ENCODE measurements around the gene PTGER1. TPM values are rescaled to one million over a fixed set of nuclear protein-coding genes. Genes with fewer than 3 reads are reported as not detected.

PTGER1 gene
- total and polyA plus RNA-seq, 9 of the 15 experiments (the other 6 are each of a cell fraction or from before 2014, with no cell fraction given): 0.06 to 0.36 (median 0.31) TPM; not detected in 5

DNA sequence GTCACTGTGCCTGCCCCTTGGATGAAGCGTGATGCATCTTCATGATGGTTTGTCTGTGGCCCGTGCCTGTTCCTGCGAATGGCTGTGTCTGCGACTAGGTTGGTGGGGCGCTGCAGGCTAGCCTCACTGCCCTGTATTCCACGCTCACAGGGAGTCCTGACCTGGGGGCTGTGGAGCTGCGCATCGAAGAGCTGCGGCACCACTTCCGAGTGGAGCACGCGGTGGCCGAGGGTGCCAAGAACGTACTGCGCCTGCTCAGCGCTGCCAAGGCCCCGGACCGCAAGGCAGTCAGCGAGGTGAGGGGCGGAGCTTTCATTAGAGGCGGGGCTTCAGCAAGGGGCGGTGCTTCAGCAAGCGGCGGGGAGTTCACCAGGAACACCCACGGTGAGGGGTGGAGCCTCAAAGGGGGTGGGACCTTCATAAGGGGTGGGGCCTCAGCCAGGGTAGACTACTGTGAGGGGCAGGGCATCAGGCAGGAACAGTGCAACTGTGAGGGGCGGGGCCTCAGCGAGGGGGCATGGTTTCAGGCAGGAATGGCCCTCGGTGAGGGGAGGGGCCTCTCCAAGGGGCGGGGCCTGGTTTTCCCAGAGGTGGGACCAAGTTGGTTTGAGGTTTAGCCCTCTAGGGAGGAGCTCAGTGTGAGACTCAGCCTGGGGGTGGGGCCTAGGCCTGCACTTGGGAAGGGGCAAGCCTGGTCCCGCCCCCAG lies 24.8 kb downstream of the PTGER1 start (continued):
- TF ChIP-seq MLX (CRISPR knock-in tag; conservative IDR thresholded peaks at IDR 0.05): peak in 1 of 2 experiments; percentile 41; a peak in 1 of 4 replicates
- TF ChIP-seq VEZF1 (CRISPR knock-in tag; IDR thresholded peaks at IDR 0.05): peak; percentile 59; the same call in 1 of the 2 replicates
- TF ChIP-seq EP300 (IDR thresholded peaks at IDR 0.05; ENCODE audit: low read length): no peak
- peak; percentile 85 for TF ChIP-seq SP1 (CRISPR knock-in tag; IDR thresholded peaks at IDR 0.05)
- peak; percentile 40; the same call in 1 of the 2 replicates for TF ChIP-seq ETV1 (tag; conservative IDR thresholded peaks at IDR 0.05; ENCODE audit: low read depth)
- TF ChIP-seq NFIC (IDR thresholded peaks at IDR 0.05): peak; percentile 59
- TF ChIP-seq THRA (IDR thresholded peaks at IDR 0.05): no peak
- TF ChIP-seq, protein P1, sequence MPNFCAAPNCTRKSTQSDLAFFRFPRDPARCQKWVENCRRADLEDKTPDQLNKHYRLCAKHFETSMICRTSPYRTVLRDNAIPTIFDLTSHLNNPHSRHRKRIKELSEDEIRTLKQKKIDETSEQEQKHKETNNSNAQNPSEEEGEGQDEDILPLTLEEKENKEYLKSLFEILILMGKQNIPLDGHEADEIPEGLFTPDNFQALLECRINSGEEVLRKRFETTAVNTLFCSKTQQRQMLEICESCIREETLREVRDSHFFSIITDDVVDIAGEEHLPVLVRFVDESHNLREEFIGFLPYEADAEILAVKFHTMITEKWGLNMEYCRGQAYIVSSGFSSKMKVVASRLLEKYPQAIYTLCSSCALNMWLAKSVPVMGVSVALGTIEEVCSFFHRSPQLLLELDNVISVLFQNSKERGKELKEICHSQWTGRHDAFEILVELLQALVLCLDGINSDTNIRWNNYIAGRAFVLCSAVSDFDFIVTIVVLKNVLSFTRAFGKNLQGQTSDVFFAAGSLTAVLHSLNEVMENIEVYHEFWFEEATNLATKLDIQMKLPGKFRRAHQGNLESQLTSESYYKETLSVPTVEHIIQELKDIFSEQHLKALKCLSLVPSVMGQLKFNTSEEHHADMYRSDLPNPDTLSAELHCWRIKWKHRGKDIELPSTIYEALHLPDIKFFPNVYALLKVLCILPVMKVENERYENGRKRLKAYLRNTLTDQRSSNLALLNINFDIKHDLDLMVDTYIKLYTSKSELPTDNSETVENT (CRISPR knock-in tag; IDR thresholded peaks at IDR 0.05): 0 out of 2 replicates have a peak, but pooled peaks have one; percentile 23
- TF ChIP-seq KDM2B (CRISPR knock-in tag; IDR thresholded peaks at IDR 0.05): peak; percentile 63; the same call in 1 of the 2 replicates
- TF ChIP-seq ATF1 (CRISPR knock-in tag; IDR thresholded peaks at IDR 0.05): no peak
- TF ChIP-seq ATF1 (tag; IDR thresholded peaks at IDR 0.05): 0 out of 2 replicates have a peak, but pooled peaks have one; percentile 35
- peak; percentile 97 for TF ChIP-seq E2F6 (IDR thresholded peaks at IDR 0.05; ENCODE audit: borderline replicate concordance in 1 of 2, extremely low read depth in 1 of 2, insufficient read depth in 1 of 2, insufficient read length in 1 of 2, low read depth in 1 of 2, low read length in 1 of 2, poor library complexity in 1 of 2, severe bottlenecking in 1 of 2)
- TF ChIP-seq ATF3 (IDR thresholded peaks at IDR 0.05): no peak
- TF ChIP-seq ATF3 (CRISPR knock-in tag; conservative IDR thresholded peaks at IDR 0.05): no peak
- TF ChIP-seq, protein P2, sequence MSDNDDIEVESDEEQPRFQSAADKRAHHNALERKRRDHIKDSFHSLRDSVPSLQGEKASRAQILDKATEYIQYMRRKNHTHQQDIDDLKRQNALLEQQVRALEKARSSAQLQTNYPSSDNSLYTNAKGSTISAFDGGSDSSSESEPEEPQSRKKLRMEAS (CRISPR knock-in tag; IDR thresholded peaks at IDR 0.05): peak; percentile 98
- no peak for TF ChIP-seq SMARCB1 (IDR thresholded peaks at IDR 0.05; ENCODE audit: insufficient read length, low read depth)
